ENCODE measurements around the gene BID. TPM values are rescaled to one million over a fixed set of nuclear protein-coding genes. Genes with fewer than 3 reads are reported as not detected.

The BID gene
- total and polyA plus RNA-seq, 2 of the 8 experiments (the other 6 are each of a cell fraction or from before 2014, with no cell fraction given): 39.3 to 114 TPM

DNA sequence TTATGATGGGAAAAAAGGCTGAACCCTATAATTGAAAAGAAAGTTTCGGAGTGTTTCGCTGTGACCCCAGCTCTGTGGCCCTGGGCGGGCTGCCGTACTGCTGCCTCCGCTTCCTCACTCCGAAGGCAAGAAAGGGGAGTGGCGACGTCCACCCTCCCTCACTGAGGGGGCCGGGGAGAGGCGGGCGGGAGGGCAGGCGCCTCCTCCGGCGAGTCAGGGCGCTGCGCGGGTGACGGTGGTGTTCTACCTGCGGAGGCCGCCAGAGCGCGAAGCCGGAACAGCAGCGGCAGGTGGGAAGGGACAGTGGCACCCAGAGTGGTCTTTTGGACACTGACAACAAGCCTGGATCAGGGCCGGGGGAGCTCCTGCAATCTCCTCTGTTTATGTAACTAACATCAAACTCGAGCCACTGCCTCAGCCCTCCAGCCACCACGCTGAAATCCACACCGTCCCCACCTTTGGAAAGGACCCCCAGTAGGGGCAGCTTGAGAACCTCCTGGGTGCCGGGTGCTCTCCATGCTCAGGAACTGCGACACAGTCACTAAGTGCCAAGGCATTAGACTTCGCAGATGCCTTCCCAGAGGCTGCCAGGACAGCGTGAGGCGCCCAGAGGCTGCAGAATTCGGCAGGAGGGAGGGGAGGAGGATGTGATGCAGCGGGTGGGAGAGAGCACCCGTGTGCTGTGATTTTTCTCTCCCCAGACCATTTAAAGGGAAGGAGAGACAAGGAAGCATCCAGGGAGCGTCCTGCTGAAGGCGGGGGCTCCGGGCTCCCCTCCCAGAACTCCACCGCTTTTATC is 25.5 kb downstream of the BID start (continued):
- TF ChIP-seq GABPA (IDR thresholded peaks at IDR 0.05; ENCODE audit: borderline replicate concordance, insufficient read depth, low read length) (peak; percentile 16; the same call in 1 of the 2 replicates), RAD21 (IDR thresholded peaks at IDR 0.05 in 1 of 2, conservative IDR thresholded peaks at IDR 0.05 in 1 of 2; ENCODE audit: low read depth in 2 of 2, low read length in 2 of 2) (peak; percentile 29 to 42)
